GM19455 (cell line): Measurements from ENCODE around the gene CHIC1.

Experiments
- ATAC-seq: cut with Tn5 transposase; IDR thresholded peaks from one replicate; pipeline ENCODE4 v1.9.1; 2021; ENCODE audit not compliant: unreplicated experiment

Gene CHIC1

GRCh38 chrX:73728602-73729001, 165.6 kb downstream of the CHIC1 start:
- no peak for ATAC-seq
